K562 (cell line): ENCODE data around the gene PBX2. TPM values are rescaled to one million over a fixed set of nuclear protein-coding genes. Genes with fewer than 3 reads are reported as not detected.

Source experiments
- ZNF318 ChIP-seq, 2 experiments: fragments of 450-650 bp; IDR thresholded peaks; 2 replicates each; pipeline ENCODE4 v1.6.1; 2016; ENCODE audit warnings: mild to moderate bottlenecking in 2 of 2, borderline replicate concordance in 1 of 2, low read depth in 1 of 2, moderate library complexity in 1 of 2
- ZNF592 ChIP-seq: fragments of 450-650 bp; IDR thresholded peaks from 2 replicates; pipeline ENCODE4 v1.6.1; 2017; ENCODE audit warnings: antibody characterized with exemption, mild to moderate bottlenecking
- polyA plus RNA-seq, 8 experiments: library from polyadenylated mRNA; depleted of rRNA in 4 of 8; stranded (reverse) in 5 of 8; unstranded in 3 of 8; fragments of >200 nt; fragmentation: Nextera tagmentation in 2 of 8; fragmentation: Illumina TruSeq in 1 of 8; extraction: Ambion mirVana in 2 of 8; extraction: Trizol in 1 of 8; gene quantifications; 2 replicates each; pipeline versions ENCODE4 v1.2.1 to v1.2.3, GENCODE V29; 2011 to 2014; ENCODE audit warnings: inconsistent platforms in 1 of 8, missing spikeins in 1 of 8
- total RNA-seq, 7 experiments: library from RNA; depleted of rRNA in 6 of 7; stranded (reverse); fragments of >200 nt in 6 of 7; fragmentation: Illumina TruSeq in 2 of 7; extraction: Trizol in 2 of 7; gene quantifications; 2 replicates each; pipeline versions ENCODE4 v1.2.1 to v1.2.3, GENCODE V29; 2011 to 2021; ENCODE audit warnings: low replicate concordance in 1 of 7

Gene PBX2
- total and polyA plus RNA-seq, 9 of the 15 experiments (the other 6 are each of a cell fraction or from before 2014, with no cell fraction given), result 1.9 to 134 (median 62.5) TPM

- peak; percentile 35; the same call in 1 of the 2 replicates for TF ChIP-seq ZNF592
- TF ChIP-seq ZNF318 (IDR thresholded peaks at IDR 0.05; ENCODE audit: borderline replicate concordance in 1 of 2, low read depth in 1 of 2), result 0 out of 4 replicates have a peak, but pooled peaks of 1 of the 2 experiments have one; percentile 32
These were observed at the start of gene PBX2 (continued) for GRCh38 chr6:32190054-32190851.
